Parathyroid adenoma (tissue), 2 donors: ENCODE measurements around the gene FBXO42.

Source experiments
- H2AFZ ChIP-seq: fragments of 300-600 bp; sonication (generic); one replicate; pipeline ENCODE4 v1.7.0; 2017; ENCODE audit warnings: antibody characterized with exemption, mild to moderate bottlenecking
- H3K27ac ChIP-seq: fragments of 300-600 bp; sonication (generic); one replicate; pipeline ENCODE4 v1.7.0; 2017
- H3K27me3 ChIP-seq: fragments of 300-600 bp; sonication (generic); one replicate; pipeline ENCODE4 v1.7.0; 2017; ENCODE audit warnings: low read length; ENCODE audit not compliant: control insufficient read depth, insufficient read depth
- H3K36me3 ChIP-seq: fragments of 300-600 bp; sonication (generic); one replicate; pipeline ENCODE4 v1.7.0; 2017; ENCODE audit warnings: low read length; ENCODE audit not compliant: control insufficient read depth, insufficient read depth
- H3K4me1 ChIP-seq: fragments of 300-600 bp; sonication (generic); one replicate; pipeline ENCODE4 v1.7.0; 2017; ENCODE audit warnings: control low read depth
- H3K4me2 ChIP-seq: fragments of 300-600 bp; sonication (generic); one replicate; pipeline ENCODE4 v1.7.0; 2017; ENCODE audit warnings: low read length
- H3K4me3 ChIP-seq: fragments of 300-600 bp; sonication (generic); one replicate; pipeline ENCODE4 v1.7.0; 2017; ENCODE audit warnings: low read depth, low read length
- H3K79me2 ChIP-seq: fragments of 300-600 bp; sonication (generic); one replicate; pipeline ENCODE4 v1.7.0; 2017; ENCODE audit warnings: control low read depth
- H3K9ac ChIP-seq: fragments of 300-600 bp; sonication (generic); one replicate; pipeline ENCODE4 v1.7.0; 2017; ENCODE audit warnings: mild to moderate bottlenecking
- H3K9me3 ChIP-seq: fragments of 300-600 bp; sonication (generic); one replicate; pipeline ENCODE4 v1.7.0; 2017; ENCODE audit warnings: low read length; ENCODE audit not compliant: control insufficient read depth
- TF ChIP-seq, protein P1 (sequence below): fragments of 300-600 bp; sonication (generic); IDR thresholded peaks from one replicate; pipeline ENCODE4 v1.7.0; 2017; ENCODE audit warnings: antibody characterized with exemption, mild to moderate bottlenecking
- donor health status: primary hyperparathyroidism.

FBXO42 gene

GRCh38 chr1:16196874-16197273, 155.4 kb downstream of the FBXO42 start:
- no peaks in the 10 kb centered on the region for H3K4me1 ChIP-seq
- H3K27ac ChIP-seq = no peak overlapping the region
- H3K27me3 ChIP-seq = no peaks in the 10 kb centered on the region
- TF ChIP-seq, protein P1, sequence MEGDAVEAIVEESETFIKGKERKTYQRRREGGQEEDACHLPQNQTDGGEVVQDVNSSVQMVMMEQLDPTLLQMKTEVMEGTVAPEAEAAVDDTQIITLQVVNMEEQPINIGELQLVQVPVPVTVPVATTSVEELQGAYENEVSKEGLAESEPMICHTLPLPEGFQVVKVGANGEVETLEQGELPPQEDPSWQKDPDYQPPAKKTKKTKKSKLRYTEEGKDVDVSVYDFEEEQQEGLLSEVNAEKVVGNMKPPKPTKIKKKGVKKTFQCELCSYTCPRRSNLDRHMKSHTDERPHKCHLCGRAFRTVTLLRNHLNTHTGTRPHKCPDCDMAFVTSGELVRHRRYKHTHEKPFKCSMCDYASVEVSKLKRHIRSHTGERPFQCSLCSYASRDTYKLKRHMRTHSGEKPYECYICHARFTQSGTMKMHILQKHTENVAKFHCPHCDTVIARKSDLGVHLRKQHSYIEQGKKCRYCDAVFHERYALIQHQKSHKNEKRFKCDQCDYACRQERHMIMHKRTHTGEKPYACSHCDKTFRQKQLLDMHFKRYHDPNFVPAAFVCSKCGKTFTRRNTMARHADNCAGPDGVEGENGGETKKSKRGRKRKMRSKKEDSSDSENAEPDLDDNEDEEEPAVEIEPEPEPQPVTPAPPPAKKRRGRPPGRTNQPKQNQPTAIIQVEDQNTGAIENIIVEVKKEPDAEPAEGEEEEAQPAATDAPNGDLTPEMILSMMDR = no peak
- no peak overlapping the region for H3K4me2 ChIP-seq
- H3K9me3 ChIP-seq = no peaks in the 10 kb centered on the region
- no peak overlapping the region for H2AFZ ChIP-seq
- H3K36me3 ChIP-seq = no peaks in the 10 kb centered on the region
- no peak overlapping the region for H3K4me3 ChIP-seq
- no peaks in the 10 kb centered on the region for H3K79me2 ChIP-seq
- no peak overlapping the region for H3K9ac ChIP-seq
